K562 (cell line): ENCODE data around the gene SLC35G2.

Experiments
- EZH2 ChIP-seq: IDR thresholded peaks from 2 replicates; pipeline ENCODE4 v1.6.1; 2012; ENCODE audit warnings: low read depth, mild to moderate bottlenecking, inconsistent platforms, low read length, borderline replicate concordance
- TF ChIP-seq, protein P1 (sequence below), 3 experiments: IDR thresholded peaks in 2 of 3; conservative IDR thresholded peaks in 1 of 3; 2 replicates each; pipeline ENCODE4 v1.5.1; 2011 to 2012; ENCODE audit warnings: low read length in 3 of 3, mild to moderate bottlenecking in 3 of 3, control low read depth in 2 of 3, improper control_type of control experiment in 1 of 3, inconsistent platforms in 1 of 3, low read depth in 1 of 3, mixed read lengths in 1 of 3, moderate library complexity in 1 of 3; ENCODE audit not compliant: insufficient read depth in 2 of 3

DNA sequence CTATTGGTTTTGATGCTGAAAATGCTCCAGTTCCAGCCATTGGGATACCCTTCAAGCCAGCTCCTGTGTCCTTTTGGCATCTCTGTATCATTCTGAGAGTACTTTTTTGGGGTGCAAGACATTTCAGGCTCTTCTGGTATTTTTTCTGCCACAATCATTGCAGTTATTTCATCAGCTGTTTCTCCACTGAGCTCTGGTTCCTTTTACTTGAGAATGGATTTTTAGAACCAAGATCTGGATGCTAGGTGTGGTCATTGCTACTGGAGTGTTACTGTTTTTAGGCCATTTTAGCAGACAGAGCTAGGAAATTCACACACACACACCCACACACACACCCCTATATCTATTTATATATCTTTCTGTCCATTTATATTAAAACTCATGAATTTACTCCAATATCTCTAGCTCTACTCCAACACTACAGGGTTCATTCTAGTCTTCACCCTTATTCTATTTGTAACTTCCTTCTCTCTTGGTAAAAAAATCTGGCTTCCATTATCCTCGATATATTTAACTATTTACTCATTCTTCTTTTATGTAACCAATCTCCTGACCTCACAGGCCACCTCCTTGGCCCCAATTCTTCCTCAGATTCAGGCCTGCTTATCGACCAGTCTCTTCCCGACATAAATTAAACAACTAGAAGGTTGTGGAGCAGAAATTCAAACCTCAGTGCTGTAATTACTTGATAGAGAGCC, 17.0 kb downstream of the SLC35G2 start:
- TF ChIP-seq, protein P1, sequence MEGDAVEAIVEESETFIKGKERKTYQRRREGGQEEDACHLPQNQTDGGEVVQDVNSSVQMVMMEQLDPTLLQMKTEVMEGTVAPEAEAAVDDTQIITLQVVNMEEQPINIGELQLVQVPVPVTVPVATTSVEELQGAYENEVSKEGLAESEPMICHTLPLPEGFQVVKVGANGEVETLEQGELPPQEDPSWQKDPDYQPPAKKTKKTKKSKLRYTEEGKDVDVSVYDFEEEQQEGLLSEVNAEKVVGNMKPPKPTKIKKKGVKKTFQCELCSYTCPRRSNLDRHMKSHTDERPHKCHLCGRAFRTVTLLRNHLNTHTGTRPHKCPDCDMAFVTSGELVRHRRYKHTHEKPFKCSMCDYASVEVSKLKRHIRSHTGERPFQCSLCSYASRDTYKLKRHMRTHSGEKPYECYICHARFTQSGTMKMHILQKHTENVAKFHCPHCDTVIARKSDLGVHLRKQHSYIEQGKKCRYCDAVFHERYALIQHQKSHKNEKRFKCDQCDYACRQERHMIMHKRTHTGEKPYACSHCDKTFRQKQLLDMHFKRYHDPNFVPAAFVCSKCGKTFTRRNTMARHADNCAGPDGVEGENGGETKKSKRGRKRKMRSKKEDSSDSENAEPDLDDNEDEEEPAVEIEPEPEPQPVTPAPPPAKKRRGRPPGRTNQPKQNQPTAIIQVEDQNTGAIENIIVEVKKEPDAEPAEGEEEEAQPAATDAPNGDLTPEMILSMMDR (IDR thresholded peaks at IDR 0.05 in 2 of 3, conservative IDR thresholded peaks at IDR 0.05 in 1 of 3; ENCODE audit: insufficient read depth in 2 of 3, low read depth in 1 of 3, low read length in 3 of 3): no peak
- no peak for TF ChIP-seq EZH2
